Measurements from ENCODE around the gene YKT6.

DNA sequence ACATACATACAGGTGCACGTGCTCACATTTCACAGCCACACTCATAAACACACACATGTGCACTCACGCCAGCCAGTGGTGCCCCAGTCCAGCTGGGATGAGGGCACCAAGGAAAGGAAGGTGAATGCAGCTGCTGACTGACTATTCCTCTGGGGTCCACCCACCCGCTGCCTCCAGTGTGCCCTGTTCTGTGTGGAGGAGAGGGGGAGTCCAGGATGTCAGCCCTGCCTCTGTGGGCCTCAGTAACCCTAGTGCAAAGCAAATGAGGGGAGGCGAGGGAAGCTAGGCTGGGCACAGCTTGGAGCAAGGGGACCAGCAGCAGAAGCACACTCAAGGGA lies 57.6 kb downstream of the YKT6 start:
- TF ChIP-seq, protein P1, sequence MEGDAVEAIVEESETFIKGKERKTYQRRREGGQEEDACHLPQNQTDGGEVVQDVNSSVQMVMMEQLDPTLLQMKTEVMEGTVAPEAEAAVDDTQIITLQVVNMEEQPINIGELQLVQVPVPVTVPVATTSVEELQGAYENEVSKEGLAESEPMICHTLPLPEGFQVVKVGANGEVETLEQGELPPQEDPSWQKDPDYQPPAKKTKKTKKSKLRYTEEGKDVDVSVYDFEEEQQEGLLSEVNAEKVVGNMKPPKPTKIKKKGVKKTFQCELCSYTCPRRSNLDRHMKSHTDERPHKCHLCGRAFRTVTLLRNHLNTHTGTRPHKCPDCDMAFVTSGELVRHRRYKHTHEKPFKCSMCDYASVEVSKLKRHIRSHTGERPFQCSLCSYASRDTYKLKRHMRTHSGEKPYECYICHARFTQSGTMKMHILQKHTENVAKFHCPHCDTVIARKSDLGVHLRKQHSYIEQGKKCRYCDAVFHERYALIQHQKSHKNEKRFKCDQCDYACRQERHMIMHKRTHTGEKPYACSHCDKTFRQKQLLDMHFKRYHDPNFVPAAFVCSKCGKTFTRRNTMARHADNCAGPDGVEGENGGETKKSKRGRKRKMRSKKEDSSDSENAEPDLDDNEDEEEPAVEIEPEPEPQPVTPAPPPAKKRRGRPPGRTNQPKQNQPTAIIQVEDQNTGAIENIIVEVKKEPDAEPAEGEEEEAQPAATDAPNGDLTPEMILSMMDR (IDR thresholded peaks at IDR 0.05; ENCODE audit: low read depth, low read length) = no peak
- TF ChIP-seq EZH2phosphoT487 (IDR thresholded peaks at IDR 0.05; ENCODE audit: low read depth) = no peak
